Measurements from ENCODE around the gene MAML2. TPM values are rescaled to one million over a fixed set of nuclear protein-coding genes. Genes with fewer than 3 reads are reported as not detected.

Gene MAML2
- total and polyA plus RNA-seq, 9 of the 15 experiments (the other 6 are each of a cell fraction or from before 2014, with no cell fraction given), result 0.79 to 6.8 (median 4.8) TPM

DNA sequence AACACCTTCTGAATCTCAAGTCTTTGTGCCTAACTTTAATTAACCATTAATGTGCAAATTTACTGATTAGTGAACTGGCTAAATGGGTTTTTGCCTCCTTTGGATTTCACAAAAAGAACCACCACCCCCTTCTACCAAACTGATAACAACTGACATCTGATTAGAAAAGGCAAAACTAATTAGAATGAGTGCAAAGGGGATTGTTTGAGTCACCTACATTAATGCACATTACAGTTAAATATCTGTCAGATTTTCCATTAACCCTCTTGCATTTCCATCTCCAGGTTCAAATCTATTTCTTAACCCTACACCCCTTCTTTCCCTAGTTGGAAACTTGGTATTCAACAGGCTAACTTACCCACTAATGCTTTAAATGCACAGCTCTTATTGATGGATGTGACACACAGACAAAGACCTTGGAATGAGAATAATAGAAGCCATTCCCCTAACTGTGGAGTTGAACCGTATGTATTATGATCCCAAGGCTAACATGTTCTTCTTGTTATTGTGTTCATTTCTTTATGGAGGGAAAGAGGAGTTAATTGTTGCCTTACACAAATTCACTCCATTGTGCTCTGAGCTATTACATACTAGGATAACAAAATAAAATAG is 257.6 kb downstream of the MAML2 start:
- CTCF ChIA-PET (ENCODE audit: low intra/inter-chr PET ratio), result no interaction called here
- in situ Hi-C loops (cut with MboI), result no loop called here
- H3K9me3 ChIP-seq (replicated peaks; ENCODE audit: control insufficient read depth, insufficient read depth, low read depth, low read length), result no peaks in the 10 kb centered on the region
- no peak overlapping the region for H3K27ac ChIP-seq (ENCODE audit: extremely low read depth, low read depth, low read length)
- H3K27me3 ChIP-seq (ENCODE audit: control insufficient read depth in 2 of 2, insufficient read depth in 2 of 2, low read length in 2 of 2), result no peaks in the 10 kb centered on the region
- H3K4me3 ChIP-seq, result no peak overlapping the region
- POLR2A ChIA-PET, result interaction anchor here (0.5 to 2.2 kb wide), 2 partner anchors 10 to 294 kb away, joined by 3 to 8 read pairs; no protein-coding TSS in a partner anchor
- ATAC-seq (no peak), FAIRE-seq (no peak), DNase-seq (ENCODE audit: extremely low read depth in 1 of 4, low spot score in 3 of 4) (no peak)
- 38% methylated on average over 1 of the region's 1 CpG for WGBS (ENCODE audit: insufficient coverage, low coverage, missing lambda C conversion rate)
- no peak for TF ChIP-seq BMI1 (IDR thresholded peaks at IDR 0.05; ENCODE audit: low read length)
- peak; percentile 22; the same call in 1 of the 2 replicates for TF ChIP-seq FOSL1 (tag; conservative IDR thresholded peaks at IDR 0.05)
- H3K36me3 ChIP-seq (ENCODE audit: control insufficient read depth, insufficient read depth, low read length), result no peaks in the 10 kb centered on the region; the same call in 2 of the 3 replicates
- H3K9ac ChIP-seq (ENCODE audit: insufficient read depth in 1 of 2, low read depth in 2 of 2, low read length in 2 of 2), result no peak overlapping the region
- H3K4me1 ChIP-seq (replicated peaks in 1 of 2; ENCODE audit: control insufficient read depth in 2 of 2, insufficient read depth in 2 of 2, low read length in 2 of 2), result peaks cover 2 to 55% of the 10 kb centered on the region in 2 experiments
- H3K4me2 ChIP-seq (ENCODE audit: insufficient read depth, low read length), result no peak overlapping the region
- intact Hi-C loops (cut with micrococcal nuclease), result loop anchor here (5.0 kb wide), 1 partner anchor 157 kb away; no protein-coding TSS in a partner anchor
- H3K9me1 ChIP-seq (ENCODE audit: control insufficient read depth, insufficient read depth, low read length), result no peaks in the 10 kb centered on the region
- no TSS peak for BruUV-seq (replicated peaks)
- no peaks in the 10 kb centered on the region for H4K20me1 ChIP-seq (replicated peaks; ENCODE audit: control insufficient read depth, insufficient read depth, low read length)
- H3K79me2 ChIP-seq (ENCODE audit: control insufficient read depth, insufficient read depth, low read length), result no peaks in the 10 kb centered on the region; the same call in 2 of the 3 replicates
- no peak overlapping the region for H2AFZ ChIP-seq (ENCODE audit: low read depth, low read length)

DNA sequence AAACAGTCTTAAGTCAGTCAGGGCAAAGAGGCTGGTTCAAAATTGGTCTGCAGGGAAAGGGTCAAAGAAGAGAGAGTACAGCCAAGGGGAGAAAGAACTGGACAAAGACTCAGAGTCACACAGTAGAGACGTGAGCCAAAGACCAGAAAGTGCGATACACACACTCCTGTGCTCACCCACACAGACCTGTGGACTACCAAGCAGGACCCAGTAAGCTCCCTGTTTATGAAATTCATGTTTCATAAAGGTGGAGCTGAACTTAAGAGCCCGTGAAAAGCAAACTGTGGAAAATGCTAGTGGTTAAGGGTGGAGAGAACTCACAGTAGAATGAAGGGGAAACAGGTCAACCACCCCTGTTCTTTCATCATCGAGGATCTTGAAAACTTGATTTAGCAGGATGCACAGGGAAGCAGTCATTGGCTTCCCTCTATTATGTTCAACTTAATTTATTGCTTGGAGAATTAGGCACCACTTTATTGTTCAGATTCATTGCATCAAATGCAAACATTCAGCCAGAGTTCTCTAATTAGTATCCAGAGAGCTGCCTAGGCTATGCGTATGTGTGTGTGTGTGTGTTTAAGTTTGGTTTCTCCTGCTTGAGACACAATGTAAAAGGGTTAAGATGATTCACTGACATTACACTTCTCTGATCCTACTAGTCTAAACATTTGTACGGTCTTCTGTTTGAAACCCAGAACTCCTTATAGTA is 258.2 kb downstream of the MAML2 start:
- WGBS (ENCODE audit: insufficient coverage, low coverage, missing lambda C conversion rate), result 60% methylated on average over 6 of the region's 6 CpGs
- no peak overlapping the region for H3K4me3 ChIP-seq
- no peak overlapping the region for H3K27ac ChIP-seq (ENCODE audit: extremely low read depth, low read depth, low read length)
- POLR2A ChIA-PET, result interaction anchor here (1.0 to 2.2 kb wide), 2 partner anchors 9 to 219 kb away, joined by 3 to 8 read pairs; no protein-coding TSS in a partner anchor
- H2AFZ ChIP-seq (ENCODE audit: low read depth, low read length), result no peak overlapping the region
- DNase-seq (ENCODE audit: extremely low read depth in 1 of 4, low spot score in 3 of 4) (no peak), FAIRE-seq (no peak), ATAC-seq (no peak)
- H3K4me1 ChIP-seq (replicated peaks in 1 of 2; ENCODE audit: control insufficient read depth in 2 of 2, insufficient read depth in 2 of 2, low read length in 2 of 2), result peaks cover 3 to 60% of the 10 kb centered on the region in 2 experiments
- in situ Hi-C loops (cut with MboI) (no loop called here), intact Hi-C loops (cut with micrococcal nuclease) (loop anchor here (5.0 kb wide), 1 partner anchor 158 kb away; no protein-coding TSS in a partner anchor)
- no peaks in the 10 kb centered on the region for H3K9me1 ChIP-seq (ENCODE audit: control insufficient read depth, insufficient read depth, low read length)
- no peak overlapping the region for H3K9ac ChIP-seq (ENCODE audit: insufficient read depth in 1 of 2, low read depth in 2 of 2, low read length in 2 of 2)
- H4K20me1 ChIP-seq (replicated peaks; ENCODE audit: control insufficient read depth, insufficient read depth, low read length), result no peaks in the 10 kb centered on the region
- no peaks in the 10 kb centered on the region for H3K9me3 ChIP-seq (replicated peaks; ENCODE audit: control insufficient read depth, insufficient read depth, low read depth, low read length)
- BruUV-seq (replicated peaks), result no TSS peak
- H3K79me2 ChIP-seq (ENCODE audit: control insufficient read depth, insufficient read depth, low read length), result no peaks in the 10 kb centered on the region; the same call in 2 of the 3 replicates
- CTCF ChIA-PET (ENCODE audit: low intra/inter-chr PET ratio), result no interaction called here
- no peak overlapping the region for H3K4me2 ChIP-seq (ENCODE audit: insufficient read depth, low read length)
- no peaks in the 10 kb centered on the region for H3K27me3 ChIP-seq (ENCODE audit: control insufficient read depth in 2 of 2, insufficient read depth in 2 of 2, low read length in 2 of 2)
- H3K36me3 ChIP-seq (ENCODE audit: control insufficient read depth, insufficient read depth, low read length), result no peaks in the 10 kb centered on the region; the same call in 2 of the 3 replicates
- TF ChIP-seq ZNF165 (CRISPR knock-in tag; IDR thresholded peaks at IDR 0.05; ENCODE audit: borderline replicate concordance) (no peak), RHOXF2B (CRISPR knock-in tag; conservative IDR thresholded peaks at IDR 0.05) (no peak), KHSRP (IDR thresholded peaks at IDR 0.05) (no peak), WHSC1 (IDR thresholded peaks at IDR 0.05; ENCODE audit: low read length) (no peak), ZNF431 (CRISPR knock-in tag; IDR thresholded peaks at IDR 0.05) (no peak), HMGN3 (IDR thresholded peaks at IDR 0.05; ENCODE audit: borderline replicate concordance, extremely low read depth, insufficient read length, low read depth, low read length) (no peak)
- TF ChIP-seq, protein P1, sequence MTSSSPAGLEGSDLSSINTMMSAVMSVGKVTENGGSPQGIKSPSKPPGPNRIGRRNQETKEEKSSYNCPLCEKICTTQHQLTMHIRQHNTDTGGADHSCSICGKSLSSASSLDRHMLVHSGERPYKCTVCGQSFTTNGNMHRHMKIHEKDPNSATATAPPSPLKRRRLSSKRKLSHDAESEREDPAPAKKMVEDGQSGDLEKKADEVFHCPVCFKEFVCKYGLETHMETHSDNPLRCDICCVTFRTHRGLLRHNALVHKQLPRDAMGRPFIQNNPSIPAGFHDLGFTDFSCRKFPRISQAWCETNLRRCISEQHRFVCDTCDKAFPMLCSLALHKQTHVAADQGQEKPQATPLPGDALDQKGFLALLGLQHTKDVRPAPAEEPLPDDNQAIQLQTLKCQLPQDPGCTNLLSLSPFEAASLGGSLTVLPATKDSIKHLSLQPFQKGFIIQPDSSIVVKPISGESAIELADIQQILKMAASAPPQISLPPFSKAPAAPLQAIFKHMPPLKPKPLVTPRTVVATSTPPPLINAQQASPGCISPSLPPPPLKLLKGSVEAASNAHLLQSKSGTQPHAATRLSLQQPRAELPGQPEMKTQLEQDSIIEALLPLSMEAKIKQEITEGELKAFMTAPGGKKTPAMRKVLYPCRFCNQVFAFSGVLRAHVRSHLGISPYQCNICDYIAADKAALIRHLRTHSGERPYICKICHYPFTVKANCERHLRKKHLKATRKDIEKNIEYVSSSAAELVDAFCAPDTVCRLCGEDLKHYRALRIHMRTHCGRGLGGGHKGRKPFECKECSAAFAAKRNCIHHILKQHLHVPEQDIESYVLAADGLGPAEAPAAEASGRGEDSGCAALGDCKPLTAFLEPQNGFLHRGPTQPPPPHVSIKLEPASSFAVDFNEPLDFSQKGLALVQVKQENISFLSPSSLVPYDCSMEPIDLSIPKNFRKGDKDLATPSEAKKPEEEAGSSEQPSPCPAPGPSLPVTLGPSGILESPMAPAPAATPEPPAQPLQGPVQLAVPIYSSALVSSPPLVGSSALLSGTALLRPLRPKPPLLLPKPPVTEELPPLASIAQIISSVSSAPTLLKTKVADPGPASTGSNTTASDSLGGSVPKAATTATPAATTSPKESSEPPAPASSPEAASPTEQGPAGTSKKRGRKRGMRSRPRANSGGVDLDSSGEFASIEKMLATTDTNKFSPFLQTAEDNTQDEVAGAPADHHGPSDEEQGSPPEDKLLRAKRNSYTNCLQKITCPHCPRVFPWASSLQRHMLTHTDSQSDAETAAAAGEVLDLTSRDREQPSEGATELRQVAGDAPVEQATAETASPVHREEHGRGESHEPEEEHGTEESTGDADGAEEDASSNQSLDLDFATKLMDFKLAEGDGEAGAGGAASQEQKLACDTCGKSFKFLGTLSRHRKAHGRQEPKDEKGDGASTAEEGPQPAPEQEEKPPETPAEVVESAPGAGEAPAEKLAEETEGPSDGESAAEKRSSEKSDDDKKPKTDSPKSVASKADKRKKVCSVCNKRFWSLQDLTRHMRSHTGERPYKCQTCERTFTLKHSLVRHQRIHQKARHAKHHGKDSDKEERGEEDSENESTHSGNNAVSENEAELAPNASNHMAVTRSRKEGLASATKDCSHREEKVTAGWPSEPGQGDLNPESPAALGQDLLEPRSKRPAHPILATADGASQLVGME (CRISPR knock-in tag; IDR thresholded peaks at IDR 0.05), result no peak

All from K562 (cell line).